ENCODE results near the gene TGFBR3.

TGFBR3 gene

GRCh38 chr1:91796390-91796654 lies 89.6 kb downstream of the TGFBR3 start:
- no peak for DNase-seq

DNA sequence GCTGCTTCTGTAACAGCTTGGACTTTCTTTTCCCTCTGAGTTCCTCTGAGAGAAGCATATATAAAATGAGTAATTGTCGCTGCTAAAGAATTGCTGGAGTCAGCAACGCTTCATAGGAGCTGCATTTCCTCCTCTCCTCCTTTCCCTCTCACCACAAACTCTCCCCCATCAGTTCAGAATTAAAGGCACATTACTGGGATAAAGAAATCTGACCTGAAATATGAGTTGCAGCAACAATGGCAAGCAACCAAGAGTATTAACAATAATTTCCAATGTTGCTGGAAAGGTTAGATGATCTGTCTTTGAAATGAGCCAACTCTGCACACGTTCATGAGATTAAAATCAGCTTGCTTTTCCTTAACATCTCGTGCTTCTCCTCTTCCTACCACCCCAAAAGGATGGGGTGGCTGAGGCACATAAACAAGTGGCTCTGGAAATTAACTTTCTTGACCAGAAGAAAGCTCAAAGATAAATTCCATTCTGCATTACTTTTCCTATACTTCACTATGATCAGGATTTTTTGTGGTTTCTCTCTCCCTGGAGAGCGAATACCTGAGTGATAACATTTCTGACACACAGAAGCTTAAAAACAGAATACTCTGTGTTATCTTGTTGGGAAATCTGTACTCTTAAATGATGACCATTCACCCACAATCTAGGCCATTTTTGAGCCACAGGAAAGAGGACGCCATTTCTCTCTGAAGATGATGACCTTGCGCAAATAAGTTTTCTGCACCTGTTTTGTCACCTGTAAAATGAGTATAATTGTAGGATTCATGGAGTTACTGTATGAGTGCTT lies 90.2 kb downstream of the TGFBR3 start:
- no peak for DNase-seq

- DNase-seq: no peak
These were observed 92.1 kb downstream of the TGFBR3 start for GRCh38 chr1:91793877-91794276.

DNA sequence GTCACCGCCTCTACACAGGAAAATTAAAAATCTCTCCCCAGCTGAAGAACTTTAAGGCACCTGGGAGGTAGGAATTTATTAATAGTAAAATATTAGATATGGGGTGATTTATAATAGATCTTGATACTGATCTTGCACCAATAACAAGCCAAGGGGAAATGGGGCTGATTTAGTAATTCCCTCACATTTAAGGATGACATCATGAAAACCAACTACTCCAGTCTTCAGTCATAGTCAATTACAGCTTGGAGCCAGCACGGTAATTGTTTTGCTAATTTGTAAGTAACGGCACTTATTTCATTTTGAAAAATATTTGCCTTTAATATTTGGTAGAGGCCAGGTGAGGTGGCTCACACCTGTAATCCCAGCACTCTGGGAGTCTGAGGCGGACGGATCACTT lies 92.8 kb downstream of the TGFBR3 start:
- DNase-seq: no peak

GRCh38 chr1:91792489-91793071 lies 93.4 kb downstream of the TGFBR3 start:
- no peak for DNase-seq

DNA sequence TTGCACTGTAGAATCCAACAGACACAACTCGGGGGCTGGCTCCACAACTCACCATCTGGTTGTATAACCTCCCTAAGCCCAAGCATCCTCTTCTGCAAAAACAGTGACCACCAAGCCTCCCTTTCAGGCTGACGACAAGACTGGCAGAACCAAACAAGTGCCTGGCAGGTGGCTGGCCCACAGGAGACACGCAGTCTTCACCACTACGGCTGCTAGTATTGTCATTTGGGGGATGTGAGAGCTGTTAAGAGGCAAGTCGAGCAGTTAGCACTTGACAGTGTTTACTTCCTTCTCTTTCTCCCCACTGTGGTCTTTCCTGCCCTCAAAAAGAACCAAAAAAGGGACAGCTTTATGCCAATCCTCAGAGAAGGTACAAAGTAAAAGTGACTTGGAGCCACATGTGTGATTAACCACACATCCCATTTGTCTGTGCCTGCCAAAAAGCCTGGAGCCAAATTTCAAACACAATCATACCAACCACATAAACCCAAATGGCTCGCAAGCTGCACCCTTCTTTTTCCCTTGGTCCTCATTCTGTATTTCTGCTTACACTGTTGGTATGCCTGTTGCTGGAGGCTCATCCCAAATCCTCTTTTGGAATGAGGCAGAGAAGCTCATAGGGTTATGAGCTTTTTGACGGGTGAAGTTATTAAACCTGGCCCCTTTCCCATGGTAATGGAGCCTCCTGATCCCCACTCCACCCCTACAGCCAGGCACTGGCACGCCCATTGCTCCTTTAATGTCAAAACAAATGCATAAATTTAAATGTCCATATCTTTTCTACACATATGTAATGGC lies 94.1 kb downstream of the TGFBR3 start:
- no peak for DNase-seq

- DNase-seq: no peak
These were observed 94.8 kb downstream of the TGFBR3 start for GRCh38 chr1:91791103-91791502.

DNA sequence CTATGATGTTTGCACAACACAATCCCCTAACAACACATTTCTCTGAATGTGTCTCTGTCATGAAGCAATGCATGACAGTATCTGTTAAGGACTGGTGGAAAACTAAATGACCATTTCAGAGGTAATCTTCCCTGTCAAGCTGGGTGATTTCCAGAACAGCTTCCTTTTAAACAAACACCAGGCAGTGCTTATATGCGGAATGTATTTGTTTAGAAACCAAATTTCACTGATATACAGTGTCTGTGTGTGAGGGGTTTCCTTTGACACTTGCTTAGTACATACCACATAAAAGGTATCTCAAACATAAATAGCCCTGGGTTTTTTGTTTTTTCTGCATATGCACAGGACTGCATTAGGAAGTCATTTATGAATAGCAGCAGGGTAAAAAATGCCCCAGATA lies 95.6 kb downstream of the TGFBR3 start:
- no peak for DNase-seq

DNA sequence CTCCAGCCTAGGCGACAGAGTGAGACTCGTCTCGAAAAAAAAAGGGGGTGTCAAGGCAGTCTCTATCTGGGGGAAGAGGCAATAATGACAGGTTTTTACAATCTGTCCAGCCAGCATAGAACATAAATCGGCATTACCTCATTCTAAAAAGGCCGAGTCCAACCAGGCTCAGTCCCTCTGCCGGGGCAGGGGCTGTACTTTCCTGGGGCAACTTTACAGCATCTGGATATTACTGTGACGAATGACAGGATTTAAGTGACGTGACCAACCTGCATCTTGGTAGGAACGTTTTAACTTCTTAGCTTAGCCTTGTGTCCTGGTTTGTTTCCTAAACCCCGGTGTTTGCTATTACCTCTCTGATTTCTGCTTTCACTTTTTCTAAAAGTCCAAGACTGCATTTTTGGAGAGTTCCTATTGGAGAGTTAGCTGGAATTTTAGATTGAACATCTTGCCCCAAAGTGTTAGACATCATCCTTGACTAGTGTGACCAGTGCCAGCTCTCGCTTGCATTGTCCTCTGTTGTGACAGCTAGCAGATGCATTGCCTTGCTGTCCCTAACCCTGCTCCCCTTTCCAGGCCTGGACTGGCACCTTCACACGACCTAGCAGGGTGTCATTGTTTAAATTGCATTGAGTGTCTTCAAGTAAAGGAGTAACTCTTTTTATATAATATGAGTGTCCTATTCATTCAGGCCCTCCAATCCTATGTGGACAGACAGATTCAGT lies 96.5 kb downstream of the TGFBR3 start:
- no peak for DNase-seq

GRCh38 chr1:91787919-91788318 lies 98.0 kb downstream of the TGFBR3 start:
- DNase-seq: no peak

DNA sequence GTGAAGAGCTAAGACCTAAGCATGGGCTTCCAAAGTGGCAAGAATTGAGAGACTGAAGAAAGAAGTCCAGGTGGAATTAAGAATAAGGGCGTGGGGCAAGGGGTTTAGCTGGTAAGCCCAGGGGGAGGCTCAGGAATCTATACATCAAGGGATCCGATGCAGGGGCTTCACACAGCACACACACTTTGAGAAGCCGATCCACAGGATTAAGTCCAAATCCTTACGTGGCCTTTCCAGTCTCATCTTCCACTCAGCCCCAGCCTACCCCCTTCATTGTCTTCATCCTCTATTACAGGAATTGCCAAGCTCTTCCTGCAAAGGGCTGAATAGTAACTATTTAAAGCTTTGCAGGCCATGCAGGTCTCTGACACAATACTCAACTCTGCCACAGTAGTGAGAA lies 101.3 kb downstream of the TGFBR3 start:
- DNase-seq: no peak

GRCh38 chr1:91784191-91784590 lies 101.8 kb downstream of the TGFBR3 start:
- no peak for DNase-seq

GRCh38 chr1:91783423-91784170 lies 102.4 kb downstream of the TGFBR3 start:
- DNase-seq: no peak

DNA sequence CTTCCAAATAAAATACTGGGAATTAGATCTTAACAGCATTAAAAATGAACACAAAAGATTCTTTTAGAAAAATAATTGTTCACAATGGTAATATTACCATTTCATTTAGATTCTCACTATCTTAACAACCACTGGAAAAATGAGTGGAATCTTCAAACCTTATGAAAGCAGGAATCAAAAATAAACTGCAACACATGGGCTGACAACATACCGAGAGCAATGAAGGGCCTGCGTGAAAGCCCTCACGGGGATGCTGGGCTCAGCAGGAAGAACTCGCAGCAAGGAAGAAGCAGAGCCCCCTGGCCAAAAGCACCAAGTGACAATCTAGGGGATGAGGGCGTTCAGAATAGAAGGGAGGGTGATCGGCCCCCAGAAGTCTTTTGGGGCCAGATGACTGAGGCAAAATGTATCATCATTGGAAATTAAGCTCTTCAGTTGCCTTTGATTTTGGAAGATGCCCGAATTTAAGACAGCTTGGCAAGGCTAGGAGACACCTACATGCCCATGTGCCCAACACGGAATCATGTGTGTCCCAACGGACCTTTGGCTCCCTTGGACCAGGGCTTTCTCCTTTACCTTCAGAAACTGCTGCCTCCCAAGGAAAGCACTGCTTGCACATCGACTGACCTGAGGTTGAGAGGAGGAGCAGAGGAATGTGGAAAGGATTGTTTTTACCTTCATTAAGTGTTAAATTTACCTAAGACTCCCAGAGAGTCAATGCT lies 103.9 kb downstream of the TGFBR3 start:
- DNase-seq: no peak

GRCh38 chr1:91781371-91781825 lies 104.6 kb downstream of the TGFBR3 start:
- no peak for DNase-seq

- no peak for DNase-seq
These were observed 106.4 kb downstream of the TGFBR3 start for GRCh38 chr1:91779548-91780021.

- DNase-seq: no peak
These were observed 107.0 kb downstream of the TGFBR3 start for GRCh38 chr1:91778964-91779363.

- no peak for DNase-seq
These were observed 108.2 kb downstream of the TGFBR3 start for GRCh38 chr1:91777630-91778300.

DNA sequence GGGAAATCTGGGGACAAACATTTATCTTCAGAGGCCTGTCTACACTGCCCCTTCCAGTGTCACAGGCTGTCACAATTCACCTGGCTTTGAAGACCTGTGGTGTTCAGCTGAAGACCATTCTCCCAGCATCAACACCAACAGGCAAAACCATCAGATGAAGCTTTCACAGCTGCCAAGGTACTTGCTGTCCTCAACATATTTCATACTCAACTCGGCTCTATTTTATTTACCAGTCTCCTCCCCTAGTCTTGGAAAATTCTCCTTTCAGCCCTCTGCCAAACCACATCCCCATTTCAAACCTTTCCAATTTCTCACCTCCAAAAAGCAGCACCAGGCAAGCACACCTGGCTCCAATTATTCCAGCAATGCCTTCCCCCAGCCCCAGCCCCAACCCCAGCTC lies 108.8 kb downstream of the TGFBR3 start:
- no peak for DNase-seq

DNA sequence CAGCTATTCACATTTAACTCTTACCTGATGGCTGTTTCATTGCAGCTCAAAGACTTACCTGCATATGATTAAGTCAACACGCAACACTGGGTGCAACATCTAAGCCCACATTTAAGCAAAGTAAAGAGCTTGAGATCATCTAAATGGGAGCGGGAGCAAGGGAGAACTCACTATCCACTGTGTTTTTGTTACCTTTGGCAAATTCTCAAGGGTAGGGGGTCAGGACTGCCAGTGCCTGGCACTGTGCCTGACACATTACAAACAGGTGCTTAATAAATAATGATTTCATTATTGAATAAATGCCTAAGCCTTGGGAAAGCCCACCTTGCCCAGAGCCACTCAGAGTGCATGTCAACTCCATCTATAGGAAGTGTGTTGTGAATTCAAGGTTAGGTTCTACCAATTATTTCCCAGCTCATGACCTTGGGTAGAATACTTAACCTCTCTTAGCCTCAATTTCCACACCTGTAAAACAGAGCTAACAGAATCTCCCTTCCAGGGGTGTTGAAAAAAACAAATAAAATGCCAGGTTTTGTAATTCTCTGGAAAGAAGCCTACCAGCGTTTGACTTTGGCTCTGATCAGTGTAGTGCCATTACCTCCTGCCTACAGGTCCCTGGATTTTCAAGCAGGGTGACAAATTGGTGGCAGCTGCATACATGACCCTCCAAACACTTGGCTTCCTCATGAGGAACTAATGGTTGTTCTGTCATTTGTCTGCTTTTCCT lies 109.7 kb downstream of the TGFBR3 start:
- DNase-seq: no peak

GRCh38 chr1:91775227-91775626 lies 110.7 kb downstream of the TGFBR3 start:
- no peak for DNase-seq

Measured in NCI-H2107 (cell line).